Subcutaneous abdominal adipose tissue (tissue), 5 donors: ENCODE results near the gene SESN1.
"Not testable (repeated sequence)": the region's sequence is repeated elsewhere in the genome, so short reads cannot be mapped to it uniquely, and the experiment has no call there.

Experiments used
- H3K27ac ChIP-seq: one replicate; pipeline ENCODE4 v1.7.0; 2013; ENCODE audit warnings: low read depth, mild to moderate bottlenecking, inconsistent platforms, low read length, moderate library complexity
- H3K27me3 ChIP-seq, 5 donors: one replicate each; pipeline ENCODE4 v1.7.0; 2013; ENCODE audit warnings: low read length in 5 of 5, inconsistent platforms in 1 of 5; ENCODE audit not compliant: control insufficient read depth in 5 of 5, insufficient read depth in 4 of 5
- H3K36me3 ChIP-seq, 5 donors: one replicate each; pipeline ENCODE4 v1.7.0; 2013; ENCODE audit warnings: low read length in 5 of 5; ENCODE audit not compliant: control insufficient read depth in 5 of 5, insufficient read depth in 5 of 5
- H3K4me1 ChIP-seq, 5 donors: one replicate each; pipeline ENCODE4 v1.7.0; 2013; ENCODE audit warnings: low read length in 5 of 5, mild to moderate bottlenecking in 3 of 5, moderate library complexity in 1 of 5; ENCODE audit not compliant: control insufficient read depth in 5 of 5, insufficient read depth in 5 of 5
- H3K4me3 ChIP-seq, 5 donors: one replicate each; pipeline ENCODE4 v1.7.0; 2013; ENCODE audit warnings: low read length in 5 of 5, low read depth in 1 of 5
- H3K9ac ChIP-seq, 5 donors: one replicate each; pipeline ENCODE4 v1.7.0; 2013; ENCODE audit warnings: low read length in 5 of 5, mild to moderate bottlenecking in 4 of 5, moderate library complexity in 3 of 5
- H3K9me3 ChIP-seq, 5 donors: one replicate each; pipeline ENCODE4 v1.7.0; 2013; ENCODE audit warnings: low read length in 5 of 5; ENCODE audit not compliant: control insufficient read depth in 5 of 5
- donor health status: healthy.
- donor health status: healthy.
- donor health status: healthy.
- donor health status: healthy.
- donor health status: healthy.

Gene SESN1

DNA sequence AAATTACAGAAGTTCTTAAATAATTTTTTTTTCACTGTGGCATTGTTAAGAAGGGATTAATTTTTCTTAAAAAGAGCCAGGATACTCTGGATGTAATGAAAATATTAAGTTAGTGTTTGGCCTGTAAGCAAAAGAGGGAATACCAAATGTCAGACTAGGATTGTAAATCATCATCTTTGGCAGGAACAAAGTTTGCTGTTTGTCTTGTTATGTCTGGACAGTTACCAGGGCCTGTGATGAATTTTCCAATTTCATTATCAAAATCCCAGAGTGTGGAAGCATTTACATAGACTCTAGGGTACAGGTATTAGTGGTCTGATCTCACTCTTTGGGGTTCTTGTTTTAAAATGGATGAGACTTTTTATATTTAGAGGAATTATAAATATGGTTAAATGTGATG is 26.8 kb upstream of the SESN1 start:
- no peaks in the 10 kb centered on the region for H3K36me3 ChIP-seq
- peak overlapping the region in 2 of 5 donors; percentile 24 to 45 for H3K9ac ChIP-seq
- peak overlapping the region; percentile 47 for H3K27ac ChIP-seq
- no peaks in the 10 kb centered on the region for H3K9me3 ChIP-seq
- H3K27me3 ChIP-seq = no peaks in the 10 kb centered on the region
- no peak overlapping the region for H3K4me3 ChIP-seq
- H3K4me1 ChIP-seq = peaks cover 5 to 40% (median 32%) of the 10 kb centered on the region in 5 donors

DNA sequence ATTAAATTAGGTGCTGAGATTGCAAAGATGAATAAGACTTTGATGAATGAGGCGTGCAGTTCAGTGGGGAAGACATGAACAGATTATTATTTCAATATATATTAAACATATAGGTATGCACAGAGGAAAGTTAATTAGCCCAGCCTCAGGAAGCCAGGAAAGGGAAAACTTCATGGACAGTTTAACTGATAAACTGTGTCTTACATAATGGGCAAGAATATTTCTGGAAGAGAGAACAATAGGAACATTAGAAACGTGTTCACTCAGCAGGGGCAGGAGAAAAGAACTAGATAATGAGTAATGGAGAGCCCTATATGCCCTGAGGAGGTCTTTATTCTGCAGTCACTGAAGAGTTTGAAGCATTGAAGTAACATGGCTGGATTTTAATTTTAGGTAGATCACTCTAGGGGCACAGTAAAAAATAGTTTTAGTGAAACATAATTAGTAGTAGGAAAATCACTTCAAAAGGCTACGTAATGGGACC is 24.3 kb upstream of the SESN1 start:
- Histone ChIP-seq H3K36me3 (no peaks in the 10 kb centered on the region), H3K27me3 (no peaks in the 10 kb centered on the region), H3K9me3 (no peaks in the 10 kb centered on the region), H3K27ac (no peak overlapping the region), H3K4me3 (no peak overlapping the region), H3K4me1 (peaks cover 5 to 40% (median 32%) of the 10 kb centered on the region in 5 donors), H3K9ac (no peak overlapping the region)

DNA sequence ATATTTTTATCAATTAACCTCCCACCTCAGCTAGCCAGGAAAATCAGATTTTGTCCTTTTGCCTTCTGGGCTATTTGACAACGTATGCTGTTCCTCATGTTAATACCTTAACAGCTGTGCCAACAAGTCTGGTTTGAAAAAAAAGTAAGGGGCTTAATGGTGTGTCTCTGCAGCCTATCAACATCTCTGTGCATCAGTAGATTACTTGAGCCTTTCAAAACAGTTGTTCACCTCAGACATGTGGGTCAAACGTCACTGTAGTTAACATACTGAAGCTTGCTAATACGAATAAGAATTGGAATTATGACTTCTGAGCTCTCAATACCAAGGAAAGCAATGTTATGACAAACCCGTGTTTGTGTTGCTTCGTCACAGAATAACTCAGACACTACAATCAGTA is 23.7 kb upstream of the SESN1 start:
- no peak overlapping the region for H3K27ac ChIP-seq
- no peaks in the 10 kb centered on the region for H3K9me3 ChIP-seq

DNA sequence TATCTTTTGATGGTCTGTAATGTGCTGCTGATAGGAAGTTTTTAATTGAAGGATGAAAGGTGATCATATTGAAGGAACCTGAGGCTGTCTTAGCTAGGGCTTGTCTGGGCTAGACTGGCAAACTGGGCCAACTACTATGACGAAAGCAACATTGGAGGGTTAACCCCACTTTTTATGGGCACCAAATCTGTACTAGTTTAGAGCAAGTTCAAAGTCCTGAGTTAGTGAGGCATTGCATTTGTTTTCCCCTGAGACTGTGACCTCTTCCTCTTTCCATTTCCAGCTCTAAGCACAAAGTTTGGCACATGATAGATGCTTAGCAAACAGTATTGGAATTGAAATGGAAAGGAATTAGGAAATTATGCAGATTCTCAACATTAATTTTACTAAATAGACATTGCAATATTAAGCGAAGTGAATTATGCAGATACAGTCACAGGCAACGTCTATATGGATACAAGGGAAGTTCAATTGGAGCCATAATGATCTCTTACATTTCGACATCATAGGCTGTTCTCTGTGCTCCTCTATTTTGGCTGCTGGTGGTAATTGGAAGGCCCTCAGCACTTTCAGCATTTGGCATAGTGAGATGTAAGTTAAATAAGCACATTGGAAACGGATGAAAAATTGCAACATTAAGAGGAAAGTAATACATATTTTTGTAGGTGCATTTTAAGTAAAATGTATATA is 22.8 kb upstream of the SESN1 start:
- Histone ChIP-seq H3K4me3 (peak overlapping the region in 1 of 5 donors; percentile 8), H3K27me3 (no peaks in the 10 kb centered on the region), H3K9ac (no peak overlapping the region), H3K36me3 (no peaks in the 10 kb centered on the region), H3K9me3 (no peaks in the 10 kb centered on the region), H3K4me1 (peaks cover 5 to 40% (median 32%) of the 10 kb centered on the region in 5 donors), H3K27ac (no peak overlapping the region)

More for the DNA sequence above, 23.7 kb upstream of the SESN1 start:
- Histone ChIP-seq H3K27me3 (no peaks in the 10 kb centered on the region), H3K4me1 (peaks cover 5 to 40% (median 32%) of the 10 kb centered on the region in 5 donors), H3K36me3 (no peaks in the 10 kb centered on the region), H3K4me3 (no peak overlapping the region), H3K9ac (no peak overlapping the region)

DNA sequence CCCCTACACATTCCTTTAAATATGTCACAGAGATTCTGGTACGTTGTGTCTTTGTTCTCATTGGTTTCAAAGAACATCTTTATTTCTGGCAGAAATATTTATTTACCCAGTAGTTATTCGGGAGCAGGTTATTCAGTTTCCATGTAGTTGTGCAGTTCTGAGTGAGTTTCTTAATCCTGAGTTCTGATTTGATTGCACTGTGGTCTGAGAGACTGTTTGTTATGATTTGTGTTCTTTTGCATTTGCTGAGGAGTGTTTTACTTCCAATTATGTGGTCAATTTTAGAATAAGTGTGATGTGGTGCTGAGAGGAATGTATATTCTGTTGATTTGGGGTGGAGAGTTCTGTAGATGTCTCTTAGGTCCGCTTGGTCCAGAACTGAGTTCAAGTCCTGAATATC is 18.0 kb upstream of the SESN1 start:
- not testable (repeated sequence) for H3K27me3 ChIP-seq, H3K9me3 ChIP-seq, H3K4me1 ChIP-seq

DNA sequence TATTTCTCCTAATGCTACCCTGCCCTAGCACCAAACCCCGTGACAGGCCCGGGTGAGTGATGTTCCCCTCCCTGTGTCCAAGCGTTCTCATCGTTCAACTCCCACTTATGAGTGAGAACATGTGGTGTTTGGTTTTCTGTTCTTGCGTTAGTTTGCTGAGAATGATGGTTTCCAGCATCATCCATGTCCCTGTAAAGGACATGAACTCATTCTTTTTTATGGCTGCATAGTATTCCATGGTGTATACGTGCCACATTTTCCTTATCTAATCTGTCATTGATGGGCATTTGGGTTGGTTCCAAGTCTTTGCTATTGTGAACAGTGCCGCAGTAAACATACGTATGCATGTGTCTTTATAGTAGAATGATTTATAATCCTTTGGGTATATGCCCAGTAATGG is 15.0 kb upstream of the SESN1 start:
- not testable (repeated sequence) for H3K4me1 ChIP-seq, H3K36me3 ChIP-seq, H3K27me3 ChIP-seq, H3K9ac ChIP-seq, H3K27ac ChIP-seq, H3K9me3 ChIP-seq, H3K4me3 ChIP-seq

More for the DNA sequence above, 18.0 kb upstream of the SESN1 start:
- not testable (repeated sequence) for H3K27ac ChIP-seq, H3K9ac ChIP-seq, H3K36me3 ChIP-seq, H3K4me3 ChIP-seq

DNA sequence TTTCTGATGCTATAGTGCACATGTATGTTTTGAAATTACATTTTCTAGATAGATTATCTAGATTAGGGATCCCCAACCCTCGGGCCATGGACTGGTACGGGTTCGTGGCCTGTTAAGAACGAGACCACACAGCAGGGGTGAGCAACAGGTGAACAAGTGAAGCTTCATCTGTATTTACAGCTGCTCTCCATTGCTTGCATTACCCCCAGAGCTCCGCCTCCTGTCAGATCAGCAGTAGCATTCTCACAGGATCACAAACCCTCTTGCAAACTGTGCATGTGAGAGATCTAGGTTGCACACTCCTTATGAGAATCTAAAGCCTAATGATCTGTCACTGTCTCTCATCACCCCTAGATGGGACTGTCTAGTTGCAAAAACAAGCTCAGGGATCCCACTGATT is 11.0 kb upstream of the SESN1 start:
- Histone ChIP-seq H3K36me3 (peaks cover 0 to 6% (median 0%) of the 10 kb centered on the region in 5 donors), H3K4me1 (peaks cover 0 to 11% (median 0%) of the 10 kb centered on the region in 5 donors), H3K9me3 (no peaks in the 10 kb centered on the region), H3K27me3 (no peaks in the 10 kb centered on the region), H3K4me3 (no peak overlapping the region), H3K27ac (no peak overlapping the region), H3K9ac (no peak overlapping the region)

DNA sequence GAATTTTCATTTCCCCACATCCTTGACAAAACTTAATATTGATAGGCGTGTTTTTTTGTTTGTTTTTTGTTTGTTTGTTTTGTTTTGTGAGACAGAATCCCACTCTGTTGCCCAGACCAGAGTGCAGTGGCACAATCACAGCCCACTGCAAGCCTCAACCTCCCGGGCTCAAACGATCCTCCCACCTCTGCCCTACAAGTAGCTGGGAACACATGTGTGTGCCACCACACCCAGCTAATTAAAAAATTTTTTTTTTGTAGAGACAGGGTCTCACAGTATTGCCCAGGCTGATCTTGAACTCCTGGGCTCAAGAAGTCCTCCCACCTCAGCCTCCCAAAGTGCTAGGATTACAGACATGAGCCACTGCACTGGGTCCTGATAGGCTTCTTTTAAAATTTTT is 9.9 kb upstream of the SESN1 start:
- no peaks in the 10 kb centered on the region for H3K9me3 ChIP-seq
- peaks cover 0 to 11% (median 0%) of the 10 kb centered on the region in 5 donors for H3K4me1 ChIP-seq
- H3K36me3 ChIP-seq = peaks cover 0 to 7% (median 0%) of the 10 kb centered on the region in 5 donors
- H3K27me3 ChIP-seq = no peaks in the 10 kb centered on the region
- H3K4me3 ChIP-seq = no peak overlapping the region
- H3K9ac ChIP-seq = no peak overlapping the region
- H3K27ac ChIP-seq = no peak overlapping the region

DNA sequence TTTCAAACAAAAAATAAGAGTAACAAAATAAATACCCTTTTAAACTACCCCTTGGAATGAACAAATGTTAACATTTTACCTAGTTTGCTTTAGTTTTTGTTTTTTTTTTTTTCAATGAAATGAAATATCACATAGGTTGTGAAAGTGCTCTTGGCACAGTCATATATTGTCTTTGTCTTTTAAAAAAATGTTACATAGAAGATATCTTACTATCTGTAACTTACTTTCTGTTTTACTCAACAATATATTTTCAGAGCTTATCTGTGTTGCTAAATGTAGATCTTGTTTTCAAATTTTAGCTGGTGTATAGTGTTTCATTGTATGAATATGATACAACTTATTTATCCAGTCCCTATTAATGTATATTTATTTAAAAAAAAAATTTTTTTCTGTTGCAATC is 9.3 kb upstream of the SESN1 start:
- peaks cover 0 to 7% (median 0%) of the 10 kb centered on the region in 5 donors for H3K36me3 ChIP-seq
- H3K27ac ChIP-seq = no peak overlapping the region
- H3K4me3 ChIP-seq = no peak overlapping the region
- no peaks in the 10 kb centered on the region for H3K9me3 ChIP-seq
- H3K4me1 ChIP-seq = peaks cover 0 to 11% (median 0%) of the 10 kb centered on the region in 5 donors
- H3K9ac ChIP-seq = no peak overlapping the region
- no peaks in the 10 kb centered on the region for H3K27me3 ChIP-seq

DNA sequence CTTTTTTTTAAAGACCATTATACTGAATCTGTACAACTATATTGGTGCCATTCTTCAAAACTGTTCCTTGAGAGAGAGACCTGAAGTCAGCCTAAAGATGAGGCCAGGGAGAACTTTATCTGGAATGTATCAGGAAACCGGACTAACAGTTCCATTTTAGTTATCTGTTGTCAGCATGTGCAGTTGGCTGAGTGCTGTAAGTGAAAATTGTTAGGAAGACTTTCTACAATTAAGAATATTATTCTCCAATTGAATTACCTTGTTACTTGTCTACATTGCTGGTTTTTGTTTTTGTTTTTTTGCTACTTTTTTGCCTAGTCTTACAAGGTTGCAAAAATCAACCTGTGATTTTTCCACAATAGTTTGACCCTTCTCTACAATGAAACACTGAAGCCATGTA is 8.1 kb upstream of the SESN1 start:
- Histone ChIP-seq H3K4me1 (peaks cover 0 to 12% (median 0%) of the 10 kb centered on the region in 5 donors), H3K36me3 (peaks cover 0 to 7% (median 0%) of the 10 kb centered on the region in 5 donors), H3K9me3 (no peaks in the 10 kb centered on the region), H3K9ac (no peak overlapping the region), H3K27ac (no peak overlapping the region), H3K27me3 (no peaks in the 10 kb centered on the region), H3K4me3 (no peak overlapping the region)
